Skin epidermis (tissue), 12 donors: Measurements from ENCODE around the gene UTP15.

ENCODE experiments used
- H3K27ac ChIP-seq, 21 experiments: fragments of 200-600 bp; sonication (generic) in 11 of 21; one replicate each; pipeline ENCODE4 v1.5.0; 2020; ENCODE audit warnings: mild to moderate bottlenecking in 3 of 21, inconsistent platforms in 2 of 21, moderate library complexity in 2 of 21
- H3K4me3 ChIP-seq, 7 experiments: fragments of 200-600 bp; sonication (generic) in 2 of 7; one replicate each; pipeline ENCODE4 v1.5.0; 2020; ENCODE audit warnings: inconsistent platforms in 2 of 7, mild to moderate bottlenecking in 2 of 7, moderate library complexity in 1 of 7

The UTP15 gene

DNA sequence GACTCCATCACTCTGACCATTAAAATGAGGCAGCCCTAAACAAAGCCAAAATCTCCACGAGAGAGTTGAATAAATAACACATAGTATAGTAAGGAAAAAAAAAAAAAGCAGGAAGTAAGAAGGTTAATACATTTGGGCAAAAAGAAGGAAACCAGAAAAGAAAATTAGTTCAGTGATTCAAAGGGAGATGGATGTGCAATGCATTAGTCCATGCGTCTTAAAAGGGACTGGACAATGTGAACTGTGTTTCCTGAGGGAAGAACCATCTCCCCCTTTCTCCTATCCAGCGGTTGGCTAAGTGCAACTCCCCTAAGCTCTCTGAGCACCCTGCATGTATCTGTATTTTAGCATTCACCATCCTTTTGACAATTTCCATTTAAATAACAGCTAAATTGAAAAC lies 1.5 kb upstream of the UTP15 start:
- H3K27ac ChIP-seq: peak overlapping the region in 11 of 21 experiments; percentile 85 to 98 (median 96)

DNA sequence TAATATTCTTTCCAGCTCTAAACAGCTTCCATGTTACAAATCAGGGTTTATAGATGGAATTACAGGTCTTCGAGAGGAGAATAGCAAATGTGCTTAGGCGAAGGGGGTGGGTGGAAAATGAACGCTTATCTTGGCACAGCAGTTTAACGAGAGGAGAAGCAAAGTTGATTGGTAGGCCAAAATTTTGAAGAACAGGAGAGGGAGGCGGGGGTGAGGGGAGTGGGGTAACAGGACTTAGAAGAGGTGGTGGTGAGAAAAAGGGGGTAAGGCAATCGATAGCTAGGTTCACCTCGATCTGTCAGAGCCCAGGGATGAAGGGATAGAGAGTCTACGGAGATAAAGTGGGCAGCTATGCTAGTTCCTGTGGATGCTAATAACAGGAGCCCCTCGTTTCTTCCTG lies 868 bp upstream of the UTP15 start:
- Histone ChIP-seq H3K27ac (peak overlapping the region; percentile 19 to 98 (median 94)), H3K4me3 (peak overlapping the region; percentile 78 to 97 (median 89))

More for the DNA sequence above, 1.5 kb upstream of the UTP15 start:
- H3K4me3 ChIP-seq: peak overlapping the region; percentile 78 to 97 (median 89)

DNA sequence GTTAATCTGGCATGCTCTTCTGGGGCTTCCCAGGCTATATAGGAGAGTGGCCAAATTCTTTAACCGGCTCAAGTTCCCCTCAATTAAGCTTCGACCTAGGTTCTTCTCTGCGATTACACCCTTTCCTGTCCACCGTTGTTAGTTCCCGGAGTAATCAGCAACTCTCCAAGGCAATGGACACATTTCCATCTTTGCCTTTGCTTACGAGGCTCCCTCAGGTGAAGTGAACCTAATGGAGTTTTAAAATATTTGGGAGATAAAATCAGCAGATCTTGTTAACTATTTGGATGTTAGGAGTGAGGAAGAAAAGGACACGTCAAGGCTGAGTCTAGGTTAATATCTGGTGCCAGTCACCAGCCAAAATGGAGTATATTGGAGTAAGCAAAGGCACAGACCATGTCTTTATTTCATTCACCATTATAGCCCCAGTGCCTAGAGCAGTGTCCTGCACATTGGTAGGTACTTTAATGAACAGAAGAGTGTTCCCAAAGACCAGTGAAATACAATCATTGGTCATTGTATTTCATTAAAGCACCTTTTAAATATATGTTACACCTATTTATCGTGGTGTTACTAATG lies 515 bp downstream of the UTP15 start:
- H3K27ac ChIP-seq: peak overlapping the region in 20 of 21 experiments; percentile 85 to 98 (median 94)
- peak overlapping the region; percentile 78 to 97 (median 89) for H3K4me3 ChIP-seq

DNA sequence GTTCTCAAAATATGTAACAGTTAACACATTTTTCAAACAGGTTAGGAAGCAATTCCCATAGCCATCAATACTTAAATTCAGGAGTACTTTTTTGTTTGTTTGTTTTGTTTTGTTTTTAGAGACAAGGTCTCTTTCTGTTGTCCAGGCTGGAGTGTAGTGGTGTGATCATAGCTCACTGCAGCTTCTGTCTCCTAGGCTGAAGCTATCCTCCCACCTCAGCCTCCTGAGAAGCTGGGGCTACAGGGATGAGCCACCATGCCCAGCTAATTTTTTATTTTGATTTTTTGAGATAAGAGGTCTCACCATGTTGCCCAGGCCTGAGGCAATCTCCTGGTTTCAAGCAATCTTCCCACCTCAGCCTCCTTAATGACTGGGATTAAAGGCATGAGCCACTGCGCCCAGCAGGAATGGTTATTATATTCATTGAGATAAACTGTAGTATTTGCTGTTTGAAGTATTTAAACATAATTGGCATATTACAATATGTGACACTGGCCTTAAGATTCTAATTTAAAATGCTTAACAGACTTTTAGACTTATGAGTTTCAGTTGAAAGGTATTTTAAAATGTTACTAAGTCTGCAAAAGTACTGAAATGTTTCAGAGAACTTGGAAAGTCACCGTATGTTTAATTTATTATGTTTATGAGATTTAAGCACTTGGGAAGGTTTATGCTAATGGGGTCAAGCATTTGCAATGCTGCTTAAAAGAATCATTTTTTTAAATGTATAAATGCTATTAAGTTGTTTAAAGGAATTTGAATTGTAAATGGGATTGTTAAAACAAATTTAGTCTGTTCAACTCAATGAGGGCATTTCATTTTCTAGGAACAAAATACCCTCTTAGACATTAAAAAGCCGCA lies 17.0 kb downstream of the UTP15 start:
- H3K4me3 ChIP-seq: no peak overlapping the region
- H3K27ac ChIP-seq: no peak overlapping the region

DNA sequence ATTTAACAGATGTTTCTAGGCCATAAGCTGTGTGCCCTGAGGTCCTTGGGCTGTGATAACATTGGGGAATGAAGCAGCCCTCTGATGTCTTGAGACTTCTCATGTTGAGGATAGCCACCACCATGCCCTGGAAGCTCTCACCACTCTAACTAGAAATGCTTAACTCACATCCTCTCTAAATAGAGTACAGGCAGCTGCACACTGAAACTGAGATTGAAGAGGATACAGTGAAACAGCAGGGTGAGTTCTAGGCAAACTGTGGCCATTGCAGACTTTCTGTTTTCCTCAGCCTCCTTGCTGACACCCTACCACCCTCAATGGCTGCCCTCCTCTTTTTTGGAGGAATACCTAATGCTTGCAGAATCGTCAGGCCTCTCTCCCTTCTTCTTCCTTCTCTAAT lies 22.4 kb downstream of the UTP15 start:
- Histone ChIP-seq H3K4me3 (no peak overlapping the region), H3K27ac (no peak overlapping the region)

- Histone ChIP-seq H3K27ac (no peak overlapping the region), H3K4me3 (no peak overlapping the region)
Measured at GRCh38 chr5:73591102-73591695, 25.7 kb downstream of the UTP15 start.

DNA sequence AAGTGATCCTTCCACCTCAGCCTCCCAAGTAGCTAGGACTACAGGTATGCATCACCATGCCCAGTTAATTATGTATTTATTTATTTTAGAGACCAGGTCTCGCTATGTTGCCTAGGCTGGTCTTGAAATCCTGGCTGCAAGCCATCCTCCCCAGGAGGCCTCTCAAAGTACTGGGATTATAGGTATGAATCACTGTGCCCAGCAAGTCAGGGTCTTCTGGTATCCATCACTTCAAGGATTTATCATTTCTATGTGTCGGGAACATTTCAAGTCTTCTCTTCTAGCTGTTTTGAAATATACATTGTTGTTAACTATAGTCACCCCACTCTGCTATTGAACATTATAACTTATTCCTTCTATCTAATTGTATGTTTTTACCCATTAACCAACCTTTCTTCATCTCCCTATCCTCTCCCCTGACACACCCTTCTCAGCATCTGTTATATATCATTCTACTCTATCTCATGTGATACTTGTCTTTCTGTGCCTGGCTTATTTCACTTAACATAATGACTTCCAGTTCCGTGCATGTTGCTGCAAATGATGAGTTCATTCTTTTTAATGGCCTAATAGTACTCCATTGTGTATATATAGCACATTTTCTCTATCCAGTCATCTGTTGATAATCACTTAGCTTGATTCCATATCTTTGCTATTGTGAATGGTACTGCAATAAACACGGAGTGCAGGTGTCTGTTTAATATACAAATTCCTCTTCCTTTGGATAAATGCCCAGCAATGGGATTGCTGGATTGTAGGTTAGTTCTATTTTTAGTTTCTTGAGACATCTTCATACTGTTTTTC lies 26.4 kb downstream of the UTP15 start:
- H3K4me3 ChIP-seq: no peak overlapping the region

DNA sequence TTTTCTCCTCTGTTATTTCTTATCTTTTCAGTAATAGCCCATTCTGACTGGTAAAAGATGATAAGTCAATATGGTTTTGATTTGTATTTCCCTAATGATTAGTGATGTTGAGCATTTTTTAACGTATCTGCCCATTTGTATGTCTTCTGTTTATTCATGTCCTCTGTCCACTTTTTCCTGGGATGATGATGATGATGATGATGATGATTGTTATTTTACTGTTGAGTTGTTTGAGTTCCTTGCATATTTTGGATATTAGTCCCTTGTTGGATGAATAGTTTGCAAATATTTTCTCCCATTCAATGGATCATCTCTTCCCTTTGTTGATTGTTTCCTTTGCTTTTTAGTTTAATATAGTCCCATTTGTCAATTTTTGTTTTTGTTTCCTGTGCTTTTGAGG lies 27.0 kb downstream of the UTP15 start:
- Histone ChIP-seq H3K27ac (no peak overlapping the region), H3K4me3 (no peak overlapping the region)

More for the DNA sequence above, 26.4 kb downstream of the UTP15 start:
- H3K27ac ChIP-seq: no peak overlapping the region

GRCh38 chr5:73596705-73597328 lies 31.3 kb downstream of the UTP15 start:
- H3K27ac ChIP-seq: no peak overlapping the region

GRCh38 chr5:73599380-73599779 lies 33.8 kb downstream of the UTP15 start:
- Histone ChIP-seq H3K27ac (no peak overlapping the region), H3K4me3 (no peak overlapping the region)

More at GRCh38 chr5:73596705-73597328, 31.3 kb downstream of the UTP15 start:
- no peak overlapping the region for H3K4me3 ChIP-seq

DNA sequence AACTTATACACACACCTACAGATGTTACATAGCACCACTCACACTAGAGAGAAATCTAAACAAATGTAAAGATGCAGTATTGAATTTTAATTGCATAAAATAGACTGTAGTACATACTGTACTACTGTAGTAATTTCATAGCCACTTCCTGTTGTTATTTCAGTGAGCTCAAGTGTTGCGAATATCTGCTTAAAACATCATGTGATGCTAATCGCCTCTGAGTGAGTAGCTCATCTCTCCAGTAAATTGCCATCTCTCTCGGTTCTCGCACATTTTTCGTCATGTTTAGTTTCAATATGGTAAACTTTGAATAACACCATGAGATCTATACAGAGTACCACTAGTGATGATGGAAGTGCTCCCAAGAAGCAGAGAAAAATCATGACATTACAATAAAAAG lies 38.5 kb downstream of the UTP15 start:
- H3K27ac ChIP-seq: no peak overlapping the region
- H3K4me3 ChIP-seq: no peak overlapping the region

GRCh38 chr5:73605223-73606087 lies 39.9 kb downstream of the UTP15 start:
- Histone ChIP-seq H3K27ac (peak overlapping the region in 1 of 21 experiments; percentile 14), H3K4me3 (no peak overlapping the region)

DNA sequence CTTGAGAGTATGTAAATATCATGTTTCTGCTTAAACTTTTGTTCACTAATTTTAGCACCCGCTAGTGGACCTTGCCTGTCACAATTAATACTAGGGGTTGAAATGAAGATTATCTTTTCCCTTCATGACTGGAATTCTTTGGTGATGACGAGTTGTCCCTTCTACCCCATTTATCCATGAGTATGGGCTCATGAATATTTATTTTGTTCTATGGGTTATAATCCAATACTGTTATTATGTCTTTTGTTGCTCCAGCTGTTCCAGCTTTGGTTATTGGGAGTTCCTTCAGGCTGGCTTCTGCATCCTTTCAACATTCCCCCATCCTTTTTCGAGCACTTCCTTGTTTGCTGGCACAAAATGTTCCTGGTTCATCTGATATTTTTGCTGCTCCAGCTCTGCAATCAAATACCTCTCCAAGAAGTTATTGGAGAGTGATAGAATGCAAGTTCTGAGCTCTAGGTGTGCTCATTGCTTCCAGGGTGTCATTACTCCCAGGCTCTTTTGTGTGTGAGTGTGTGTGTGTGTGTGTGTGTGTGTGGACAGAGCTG lies 40.7 kb downstream of the UTP15 start:
- H3K4me3 ChIP-seq: no peak overlapping the region
- no peak overlapping the region for H3K27ac ChIP-seq

- H3K4me3 ChIP-seq: no peak overlapping the region
- H3K27ac ChIP-seq: no peak overlapping the region
Measured at GRCh38 chr5:73607228-73607627, 41.7 kb downstream of the UTP15 start.

DNA sequence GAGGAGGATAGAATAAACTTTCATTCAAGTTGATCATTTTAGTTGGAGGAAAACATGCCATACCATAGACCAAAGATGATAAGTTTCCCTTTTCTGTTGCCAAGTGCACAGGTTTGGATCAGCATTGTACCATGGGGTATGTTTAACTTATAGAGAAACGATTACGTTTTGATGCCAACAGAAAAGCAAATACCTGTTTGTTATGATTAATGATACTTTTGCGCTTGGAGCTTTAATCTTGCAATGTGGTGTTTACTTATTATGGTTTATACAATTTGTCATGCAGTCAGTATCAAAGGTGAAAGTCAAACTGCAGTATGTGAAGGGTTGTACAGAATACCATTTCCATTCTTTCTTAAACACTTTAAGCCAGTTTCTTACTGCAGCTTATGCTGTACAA lies 47.3 kb downstream of the UTP15 start:
- Histone ChIP-seq H3K4me3 (no peak overlapping the region), H3K27ac (no peak overlapping the region)

DNA sequence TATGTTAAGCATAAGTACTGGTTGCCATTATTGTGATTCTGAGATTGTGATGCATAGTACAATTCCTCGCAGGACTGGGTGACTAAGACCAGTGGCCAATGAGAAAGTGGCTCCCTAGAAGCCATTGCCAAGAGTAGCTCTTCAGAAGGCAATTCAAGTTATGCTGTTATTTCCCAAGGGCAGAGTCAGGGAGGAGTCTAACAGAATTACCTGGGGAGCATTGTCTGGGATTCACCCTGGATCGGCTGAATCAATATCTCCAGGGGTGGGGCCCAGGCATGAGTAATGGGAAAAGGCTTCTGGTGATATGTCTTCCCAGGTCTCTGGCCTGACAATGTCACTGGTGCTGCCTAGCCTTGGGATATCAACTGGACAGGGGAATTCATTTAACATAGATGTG lies 49.5 kb downstream of the UTP15 start:
- Histone ChIP-seq H3K27ac (peak overlapping the region in 1 of 21 experiments; percentile 37), H3K4me3 (no peak overlapping the region)

DNA sequence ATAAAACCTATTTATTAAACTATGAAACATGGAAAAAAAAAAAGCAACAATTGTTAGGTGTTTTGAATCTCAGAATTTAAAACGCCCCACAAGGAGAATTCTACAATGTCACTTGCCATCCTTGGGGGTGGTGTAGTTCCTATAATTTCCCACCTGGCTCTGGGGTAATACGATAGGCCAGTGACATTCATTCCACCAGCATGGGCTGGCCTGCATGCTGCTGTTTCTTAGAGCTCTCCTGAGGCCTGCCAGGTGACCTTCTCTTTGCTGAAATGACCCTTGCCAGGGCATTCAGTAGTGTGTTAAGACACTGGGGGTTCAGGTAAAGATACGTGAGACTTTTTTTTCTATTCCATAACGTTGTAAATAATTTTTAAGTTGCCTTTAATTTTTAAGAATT lies 50.4 kb downstream of the UTP15 start:
- H3K4me3 ChIP-seq: no peak overlapping the region

GRCh38 chr5:73617510-73618279 lies 52.2 kb downstream of the UTP15 start:
- H3K4me3 ChIP-seq: no peak overlapping the region
- H3K27ac ChIP-seq: peak overlapping the region in 1 of 21 experiments; percentile 25

More for the DNA sequence above, 50.4 kb downstream of the UTP15 start:
- H3K27ac ChIP-seq: no peak overlapping the region
